Measurements from ENCODE around the gene RERG.

The RERG gene

GRCh38 chr12:15220915-15221885 lies at the start of gene RERG:
TSS of gene RERG (minus strand) at chr12:15221417. CDS start at chr12:15217489, 3,928 bp downstream.
- Mint-ChIP-seq H3K27ac (no peak within 1 kb of the TSS), H3K4me1 (peaks cover 9% of the 10 kb centered on the region), H3K36me3 (ENCODE audit: low read depth) (no peaks in the 10 kb centered on the region), H3K9me3 (no peaks in the 10 kb centered on the region), H3K27me3 (peaks cover 22% of the 10 kb centered on the region), H3K4me3 (peak within 1 kb of the TSS; percentile 48)
- peak; percentile 99 for ATAC-seq
- DNase-seq, result peak; percentile 83

GRCh38 chr12:15270591-15270990 lies 49.4 kb upstream of the RERG start:
- Mint-ChIP-seq H3K4me3 (no peak overlapping the region), H3K27me3 (peaks cover 6% of the 10 kb centered on the region), H3K36me3 (ENCODE audit: low read depth) (no peaks in the 10 kb centered on the region), H3K4me1 (no peaks in the 10 kb centered on the region), H3K9me3 (no peaks in the 10 kb centered on the region), H3K27ac (no peak overlapping the region)
- DNase-seq (no peak), ATAC-seq (no peak)

GRCh38 chr12:15268927-15269552 lies 47.8 kb upstream of the RERG start:
- no peak for ATAC-seq
- DNase-seq, result peak; percentile 15
- no peaks in the 10 kb centered on the region for H3K4me1 Mint-ChIP-seq
- no peaks in the 10 kb centered on the region for H3K36me3 Mint-ChIP-seq (ENCODE audit: low read depth)
- H3K27ac Mint-ChIP-seq, result no peak overlapping the region
- no peak overlapping the region for H3K4me3 Mint-ChIP-seq
- H3K27me3 Mint-ChIP-seq, result peaks cover 6% of the 10 kb centered on the region
- no peaks in the 10 kb centered on the region for H3K9me3 Mint-ChIP-seq

GRCh38 chr12:15268309-15268708 lies 47.1 kb upstream of the RERG start:
- ATAC-seq (no peak), DNase-seq (no peak)
- Mint-ChIP-seq H3K27me3 (peaks cover 6% of the 10 kb centered on the region), H3K27ac (no peak overlapping the region), H3K9me3 (no peaks in the 10 kb centered on the region), H3K4me3 (no peak overlapping the region), H3K4me1 (no peaks in the 10 kb centered on the region), H3K36me3 (ENCODE audit: low read depth) (no peaks in the 10 kb centered on the region)

- H3K4me3 Mint-ChIP-seq, result no peak overlapping the region
- H3K9me3 Mint-ChIP-seq, result no peaks in the 10 kb centered on the region
- H3K27ac Mint-ChIP-seq, result no peak overlapping the region
- peaks cover 6% of the 10 kb centered on the region for H3K27me3 Mint-ChIP-seq
- DNase-seq (no peak), ATAC-seq (no peak)
- no peaks in the 10 kb centered on the region for H3K4me1 Mint-ChIP-seq
- no peaks in the 10 kb centered on the region for H3K36me3 Mint-ChIP-seq (ENCODE audit: low read depth)
Observed at GRCh38 chr12:15265875-15266274, 44.7 kb upstream of the RERG start.

- no peak overlapping the region for H3K4me3 Mint-ChIP-seq
- DNase-seq, result no peak
- peaks cover 23% of the 10 kb centered on the region for H3K27me3 Mint-ChIP-seq
Observed at GRCh38 chr12:15256761-15257160, 35.5 kb upstream of the RERG start.

GRCh38 chr12:15253990-15254389 lies 32.8 kb upstream of the RERG start:
- Mint-ChIP-seq H3K9me3 (peaks cover 15% of the 10 kb centered on the region), H3K36me3 (ENCODE audit: low read depth) (no peaks in the 10 kb centered on the region), H3K27me3 (peaks cover 34% of the 10 kb centered on the region), H3K4me1 (no peaks in the 10 kb centered on the region), H3K4me3 (no peak overlapping the region), H3K27ac (no peak overlapping the region)
- ATAC-seq, result no peak
- DNase-seq, result no peak

More at GRCh38 chr12:15256761-15257160, 35.5 kb upstream of the RERG start:
- no peak for ATAC-seq
- H3K36me3 Mint-ChIP-seq (ENCODE audit: low read depth), result no peaks in the 10 kb centered on the region
- H3K27ac Mint-ChIP-seq, result no peak overlapping the region
- H3K4me1 Mint-ChIP-seq, result no peaks in the 10 kb centered on the region
- H3K9me3 Mint-ChIP-seq, result peaks cover 9% of the 10 kb centered on the region

- Mint-ChIP-seq H3K4me3 (no peak overlapping the region), H3K27me3 (peaks cover 41% of the 10 kb centered on the region), H3K4me1 (no peaks in the 10 kb centered on the region), H3K9me3 (peaks cover 12% of the 10 kb centered on the region), H3K27ac (no peak overlapping the region), H3K36me3 (ENCODE audit: low read depth) (no peaks in the 10 kb centered on the region)
- DNase-seq, result no peak
- no peak for ATAC-seq
Observed at GRCh38 chr12:15244926-15245325, 23.7 kb upstream of the RERG start.

GRCh38 chr12:15244341-15244740 lies 23.1 kb upstream of the RERG start:
- ATAC-seq, result no peak
- Mint-ChIP-seq H3K4me1 (no peaks in the 10 kb centered on the region), H3K4me3 (no peak overlapping the region), H3K9me3 (peaks cover 8% of the 10 kb centered on the region), H3K27me3 (peaks cover 38% of the 10 kb centered on the region), H3K36me3 (ENCODE audit: low read depth) (no peaks in the 10 kb centered on the region), H3K27ac (no peak overlapping the region)
- no peak for DNase-seq

GRCh38 chr12:15243102-15243501 lies 21.9 kb upstream of the RERG start:
- Mint-ChIP-seq H3K27me3 (peaks cover 29% of the 10 kb centered on the region), H3K4me1 (no peaks in the 10 kb centered on the region)

GRCh38 chr12:15240898-15241297 lies 19.7 kb upstream of the RERG start:
- Mint-ChIP-seq H3K4me3 (no peak overlapping the region), H3K9me3 (no peaks in the 10 kb centered on the region), H3K27ac (no peak overlapping the region), H3K27me3 (peaks cover 25% of the 10 kb centered on the region), H3K36me3 (ENCODE audit: low read depth) (no peaks in the 10 kb centered on the region), H3K4me1 (no peaks in the 10 kb centered on the region)
- no peak for ATAC-seq
- DNase-seq, result no peak

More at GRCh38 chr12:15243102-15243501, 21.9 kb upstream of the RERG start:
- Mint-ChIP-seq H3K27ac (no peak overlapping the region), H3K9me3 (peaks cover 8% of the 10 kb centered on the region), H3K36me3 (ENCODE audit: low read depth) (no peaks in the 10 kb centered on the region), H3K4me3 (no peak overlapping the region)
- ATAC-seq (no peak), DNase-seq (no peak)

GRCh38 chr12:15234508-15234907 lies 13.3 kb upstream of the RERG start:
- H3K27ac Mint-ChIP-seq, result no peak overlapping the region
- H3K27me3 Mint-ChIP-seq, result peaks cover 20% of the 10 kb centered on the region
- DNase-seq (no peak), ATAC-seq (no peak)
- H3K4me1 Mint-ChIP-seq, result no peaks in the 10 kb centered on the region
- H3K4me3 Mint-ChIP-seq, result no peak overlapping the region
- no peaks in the 10 kb centered on the region for H3K36me3 Mint-ChIP-seq (ENCODE audit: low read depth)
- H3K9me3 Mint-ChIP-seq, result no peaks in the 10 kb centered on the region

GRCh38 chr12:15234011-15234410 lies 12.8 kb upstream of the RERG start:
- Mint-ChIP-seq H3K4me3 (no peak overlapping the region), H3K27ac (no peak overlapping the region), H3K9me3 (no peaks in the 10 kb centered on the region), H3K4me1 (no peaks in the 10 kb centered on the region), H3K27me3 (peaks cover 20% of the 10 kb centered on the region), H3K36me3 (ENCODE audit: low read depth) (no peaks in the 10 kb centered on the region)
- ATAC-seq (no peak), DNase-seq (no peak)

GRCh38 chr12:15232959-15233358 lies 11.7 kb upstream of the RERG start:
- Mint-ChIP-seq H3K9me3 (no peaks in the 10 kb centered on the region), H3K4me1 (no peaks in the 10 kb centered on the region), H3K27ac (no peak overlapping the region), H3K27me3 (peaks cover 21% of the 10 kb centered on the region), H3K36me3 (ENCODE audit: low read depth) (no peaks in the 10 kb centered on the region), H3K4me3 (no peak overlapping the region)
- no peak for DNase-seq
- ATAC-seq, result no peak

GRCh38 chr12:15231493-15231892 lies 10.3 kb upstream of the RERG start:
- Mint-ChIP-seq H3K9me3 (no peaks in the 10 kb centered on the region), H3K27ac (no peak overlapping the region), H3K4me1 (no peaks in the 10 kb centered on the region), H3K36me3 (ENCODE audit: low read depth) (no peaks in the 10 kb centered on the region), H3K27me3 (peaks cover 26% of the 10 kb centered on the region), H3K4me3 (no peak overlapping the region)
- DNase-seq, result no peak
- ATAC-seq, result no peak

Measured in activated naive CD8-positive, alpha-beta T cell treated with anti-CD3 and anti-CD28 coated beads, Interleukin-2, amount 50 U/mL, for 24 hours (primary cell).